Measurements from ENCODE around the gene SERTAD3.

- TF ChIP-seq, protein P1, sequence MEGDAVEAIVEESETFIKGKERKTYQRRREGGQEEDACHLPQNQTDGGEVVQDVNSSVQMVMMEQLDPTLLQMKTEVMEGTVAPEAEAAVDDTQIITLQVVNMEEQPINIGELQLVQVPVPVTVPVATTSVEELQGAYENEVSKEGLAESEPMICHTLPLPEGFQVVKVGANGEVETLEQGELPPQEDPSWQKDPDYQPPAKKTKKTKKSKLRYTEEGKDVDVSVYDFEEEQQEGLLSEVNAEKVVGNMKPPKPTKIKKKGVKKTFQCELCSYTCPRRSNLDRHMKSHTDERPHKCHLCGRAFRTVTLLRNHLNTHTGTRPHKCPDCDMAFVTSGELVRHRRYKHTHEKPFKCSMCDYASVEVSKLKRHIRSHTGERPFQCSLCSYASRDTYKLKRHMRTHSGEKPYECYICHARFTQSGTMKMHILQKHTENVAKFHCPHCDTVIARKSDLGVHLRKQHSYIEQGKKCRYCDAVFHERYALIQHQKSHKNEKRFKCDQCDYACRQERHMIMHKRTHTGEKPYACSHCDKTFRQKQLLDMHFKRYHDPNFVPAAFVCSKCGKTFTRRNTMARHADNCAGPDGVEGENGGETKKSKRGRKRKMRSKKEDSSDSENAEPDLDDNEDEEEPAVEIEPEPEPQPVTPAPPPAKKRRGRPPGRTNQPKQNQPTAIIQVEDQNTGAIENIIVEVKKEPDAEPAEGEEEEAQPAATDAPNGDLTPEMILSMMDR (IDR thresholded peaks at IDR 0.05): no peak
- TF ChIP-seq POLR2AphosphoS5 (IDR thresholded peaks at IDR 0.05): no peak
These were observed 12.4 kb downstream of the SERTAD3 start for GRCh38 chr19:40431698-40432097.
